ENCODE measurements around the gene TBC1D8.

TBC1D8 gene

GRCh38 chr2:100993294-100993693 lies 157.9 kb downstream of the TBC1D8 start:
- DNase-seq, result no peak

GRCh38 chr2:100992262-100992661 lies 158.9 kb downstream of the TBC1D8 start:
- no peak for DNase-seq

GRCh38 chr2:100991404-100991773 lies 159.8 kb downstream of the TBC1D8 start:
- DNase-seq, result no peak

- DNase-seq, result no peak
Observed at GRCh38 chr2:100990650-100991403, 160.4 kb downstream of the TBC1D8 start.

- no peak for DNase-seq
Observed at GRCh38 chr2:100990166-100990565, 161.0 kb downstream of the TBC1D8 start.

- DNase-seq, result no peak
Observed at GRCh38 chr2:100989666-100990065, 161.5 kb downstream of the TBC1D8 start.

GRCh38 chr2:100988630-100989417 lies 162.4 kb downstream of the TBC1D8 start:
- DNase-seq, result no peak

- DNase-seq, result no peak
Observed at GRCh38 chr2:100987974-100988373, 163.2 kb downstream of the TBC1D8 start.

GRCh38 chr2:100987536-100987935 lies 163.6 kb downstream of the TBC1D8 start:
- no peak for DNase-seq

GRCh38 chr2:100986157-100986556 lies 165.0 kb downstream of the TBC1D8 start:
- no peak for DNase-seq

- DNase-seq, result peak; percentile 77
Observed at GRCh38 chr2:100984892-100985307, 166.3 kb downstream of the TBC1D8 start.

- DNase-seq, result no peak
Observed at GRCh38 chr2:100983684-100984310, 167.4 kb downstream of the TBC1D8 start.

- DNase-seq, result no peak
Observed at GRCh38 chr2:100983201-100983600, 168.0 kb downstream of the TBC1D8 start.

GRCh38 chr2:100982431-100982861 lies 168.7 kb downstream of the TBC1D8 start:
- no peak for DNase-seq

- DNase-seq, result no peak
Observed at GRCh38 chr2:100981011-100981410, 170.2 kb downstream of the TBC1D8 start.

GRCh38 chr2:100980046-100980445 lies 171.1 kb downstream of the TBC1D8 start:
- DNase-seq, result no peak

- no peak for DNase-seq
Observed at GRCh38 chr2:100978582-100979191, 172.5 kb downstream of the TBC1D8 start.

- no peak for DNase-seq
Observed at GRCh38 chr2:100977511-100977910, 173.7 kb downstream of the TBC1D8 start.

- DNase-seq, result no peak
Observed at GRCh38 chr2:100976645-100977391, 174.4 kb downstream of the TBC1D8 start.

- DNase-seq, result no peak
Observed at GRCh38 chr2:100976061-100976460, 175.1 kb downstream of the TBC1D8 start.

GRCh38 chr2:100975521-100975785 lies 175.7 kb downstream of the TBC1D8 start:
- no peak for DNase-seq

- no peak for DNase-seq
Observed at GRCh38 chr2:100974712-100975520, 176.3 kb downstream of the TBC1D8 start.
